ENCODE results near the gene LRRC4C. TPM values are rescaled to one million over a fixed set of nuclear protein-coding genes. Genes with fewer than 3 reads are reported as not detected.
"Not testable (repeated sequence)": the region's sequence is repeated elsewhere in the genome, so short reads cannot be mapped to it uniquely, and the experiment has no call there.

The LRRC4C gene
- total RNA-seq, 1 donor from 2014 or later, result 2.2 TPM

GRCh38 chr11:40567392-40567791 is 892.1 kb downstream of the LRRC4C start:
- no peak for DNase-seq
- Histone ChIP-seq H3K27me3 (no peaks in the 10 kb centered on the region), H3K36me3 (no peaks in the 10 kb centered on the region), H3K27ac (no peak overlapping the region), H3K4me3 (no peak overlapping the region), H3K4me1 (no peaks in the 10 kb centered on the region), H3K9me3 (no peaks in the 10 kb centered on the region)
- intact Hi-C loops (cut with DNase I), result no loop called here
- no peak for ATAC-seq
- TF ChIP-seq CTCF (IDR thresholded peaks at IDR 0.05), result no peak

GRCh38 chr11:40544162-40544561 is 915.3 kb downstream of the LRRC4C start:
- no peak for ATAC-seq
- Histone ChIP-seq H3K27me3 (no peaks in the 10 kb centered on the region), H3K36me3 (no peaks in the 10 kb centered on the region), H3K4me1 (no peaks in the 10 kb centered on the region), H3K4me3 (no peak overlapping the region), H3K27ac (no peak overlapping the region), H3K9me3 (no peaks in the 10 kb centered on the region)
- intact Hi-C loops (cut with DNase I), result no loop called here
- no peak for DNase-seq
- TF ChIP-seq CTCF (IDR thresholded peaks at IDR 0.05), result no peak

DNA sequence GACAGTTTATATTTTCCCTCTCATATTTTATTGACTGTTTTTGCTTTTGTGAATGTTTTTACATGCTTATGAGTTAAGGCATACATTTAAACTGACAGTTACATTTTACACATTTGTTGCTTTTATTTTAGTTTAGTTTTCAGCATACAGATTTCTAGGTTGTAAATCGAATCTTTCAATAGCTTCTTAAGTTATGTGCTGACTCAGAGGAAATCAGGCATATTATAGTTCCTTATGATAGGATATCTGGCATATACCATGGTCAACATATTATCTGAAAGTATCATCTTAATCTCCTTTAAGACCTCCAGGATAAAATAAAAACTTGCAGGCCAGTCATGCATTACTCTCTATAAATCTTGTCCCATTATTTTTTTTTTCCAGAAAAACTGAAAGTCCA is 916.6 kb downstream of the LRRC4C start:
- no peak for TF ChIP-seq CTCF (IDR thresholded peaks at IDR 0.05)
- no peak for DNase-seq
- no peak for ATAC-seq
- Histone ChIP-seq H3K4me3 (no peak overlapping the region), H3K9me3 (no peaks in the 10 kb centered on the region), H3K27ac (no peak overlapping the region), H3K36me3 (no peaks in the 10 kb centered on the region), H3K27me3 (no peaks in the 10 kb centered on the region), H3K4me1 (no peaks in the 10 kb centered on the region)
- intact Hi-C loops (cut with DNase I), result no loop called here

- no peak overlapping the region for H3K27ac ChIP-seq
- ATAC-seq (no peak), DNase-seq (no peak)
- intact Hi-C loops (cut with DNase I), result no loop called here
- peaks cover 4% of the 10 kb centered on the region for H3K9me3 ChIP-seq
- no peaks in the 10 kb centered on the region for H3K4me1 ChIP-seq
- no peaks in the 10 kb centered on the region for H3K27me3 ChIP-seq
- no peaks in the 10 kb centered on the region for H3K36me3 ChIP-seq
- TF ChIP-seq CTCF (IDR thresholded peaks at IDR 0.05), result no peak
- H3K4me3 ChIP-seq, result no peak overlapping the region
These were observed 921.7 kb downstream of the LRRC4C start for GRCh38 chr11:40537734-40538133.

DNA sequence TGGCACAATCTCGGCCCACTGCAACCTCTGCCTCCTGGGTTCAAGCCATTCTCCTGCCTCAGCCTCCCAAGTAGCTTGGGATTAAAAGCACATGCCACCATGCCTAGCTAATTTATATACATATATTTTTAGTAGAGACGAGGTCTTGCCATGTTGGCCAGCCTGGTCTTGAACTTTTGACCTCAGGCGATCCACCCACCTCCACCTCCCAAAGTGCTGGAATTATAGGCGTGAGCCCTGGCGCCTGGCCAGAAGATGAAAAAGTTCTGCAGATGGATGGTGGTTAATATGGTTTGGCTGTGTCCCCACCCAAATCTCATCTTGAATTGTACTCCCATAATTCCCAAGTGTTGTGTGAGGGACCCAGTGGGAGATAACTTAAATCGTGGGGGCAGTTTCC is 937.4 kb downstream of the LRRC4C start:
- not testable (repeated sequence) for DNase-seq, H3K36me3 ChIP-seq, H3K9me3 ChIP-seq

GRCh38 chr11:40517122-40517521 is 942.3 kb downstream of the LRRC4C start:
- no peak overlapping the region for H3K27ac ChIP-seq
- H3K27me3 ChIP-seq, result no peaks in the 10 kb centered on the region
- no peaks in the 10 kb centered on the region for H3K4me1 ChIP-seq
- no peaks in the 10 kb centered on the region for H3K9me3 ChIP-seq
- no peak for DNase-seq
- no peak for ATAC-seq
- H3K36me3 ChIP-seq, result no peaks in the 10 kb centered on the region
- H3K4me3 ChIP-seq, result no peak overlapping the region
- TF ChIP-seq CTCF (IDR thresholded peaks at IDR 0.05), result no peak
- intact Hi-C loops (cut with DNase I), result no loop called here

More for the DNA sequence above, 937.4 kb downstream of the LRRC4C start:
- intact Hi-C loops (cut with DNase I); H3K4me1 ChIP-seq; ATAC-seq; H3K27me3 ChIP-seq; H3K27ac ChIP-seq; H3K4me3 ChIP-seq: not testable (repeated sequence)

Data from upper lobe of right lung (tissue), 1 donor.